LHCN-M2 (cell line): ENCODE results near the gene SLC66A3. TPM values are rescaled to one million over a fixed set of nuclear protein-coding genes. Genes with fewer than 3 reads are reported as not detected.

ENCODE experiments used
- DNase-seq: peaks from one replicate; pipeline ENCODE4 v3.0.0-alpha.2; 2012; ENCODE audit warnings: low read depth
- polyA plus RNA-seq: library from polyadenylated mRNA; unstranded; fragments of >200 nt; gene quantifications from one replicate; pipeline ENCODE4 v1.2.1, GENCODE V29; 2012; ENCODE audit warnings: missing spikeins
- total RNA-seq: library from RNA; depleted of rRNA; stranded (reverse); fragments of >200 nt; gene quantifications from 2 replicates; pipeline ENCODE4 v1.2.3, GENCODE V29; 2014; rRNA removed

The SLC66A3 gene
- 37.8 and 55.9 TPM in 2 replicates for total RNA-seq
- 19.6 TPM for polyA plus RNA-seq

GRCh38 chr2:11155381-11156035, at the start of gene SLC66A3:
Gene SLC66A3 (plus strand): TSS chr2:11155467. CDS start chr2:11155547, 80 bp downstream.
- peak; percentile 78 for DNase-seq

- no peak for DNase-seq
Measured at GRCh38 chr2:11109002-11109401, 46.3 kb upstream of the SLC66A3 start.

GRCh38 chr2:11112870-11113428, 42.3 kb upstream of the SLC66A3 start:
- DNase-seq = no peak

GRCh38 chr2:11117776-11118175, 37.5 kb upstream of the SLC66A3 start:
- DNase-seq = no peak

- no peak for DNase-seq
Measured at GRCh38 chr2:11118761-11119160, 36.5 kb upstream of the SLC66A3 start.

GRCh38 chr2:11121099-11121822, 34.0 kb upstream of the SLC66A3 start:
- no peak for DNase-seq

GRCh38 chr2:11121823-11122155, 33.5 kb upstream of the SLC66A3 start:
- no peak for DNase-seq

GRCh38 chr2:11122380-11122779, 32.9 kb upstream of the SLC66A3 start:
- no peak for DNase-seq

- DNase-seq = no peak
Measured at GRCh38 chr2:11123001-11123809, 32.1 kb upstream of the SLC66A3 start.

- no peak for DNase-seq
Measured at GRCh38 chr2:11123856-11124759, 31.2 kb upstream of the SLC66A3 start.

- no peak for DNase-seq
Measured at GRCh38 chr2:11124760-11125068, 30.6 kb upstream of the SLC66A3 start.

GRCh38 chr2:11127761-11128160, 27.5 kb upstream of the SLC66A3 start:
- no peak for DNase-seq

GRCh38 chr2:11128243-11128951, 26.9 kb upstream of the SLC66A3 start:
- DNase-seq = peak; percentile 61

GRCh38 chr2:11129598-11130449, 25.4 kb upstream of the SLC66A3 start:
- DNase-seq = no peak

GRCh38 chr2:11131166-11131920, 23.9 kb upstream of the SLC66A3 start:
- no peak for DNase-seq

GRCh38 chr2:11132036-11132671, 23.1 kb upstream of the SLC66A3 start:
- no peak for DNase-seq

GRCh38 chr2:11133238-11133935, 21.9 kb upstream of the SLC66A3 start:
- no peak for DNase-seq

- DNase-seq = no peak
Measured at GRCh38 chr2:11133936-11134320, 21.3 kb upstream of the SLC66A3 start.
